Colonic mucosa (tissue), 4 donors: ENCODE data around the gene TMEM59L. TPM values are rescaled to one million over a fixed set of nuclear protein-coding genes. Genes with fewer than 3 reads are reported as not detected.
"Not testable (repeated sequence)": the region's sequence is repeated elsewhere in the genome, so short reads cannot be mapped to it uniquely, and the experiment has no call there.

Experiments
- DNase-seq: peaks from one replicate; pipeline ENCODE4 v3.0.0-alpha.2; 2020
- H3K27ac ChIP-seq: fragments of 200-600 bp; one replicate; pipeline ENCODE4 v1.8.0; 2021
- H3K27me3 ChIP-seq: fragments of 200-600 bp; one replicate; pipeline ENCODE4 v1.8.0; 2021
- H3K36me3 ChIP-seq: fragments of 200-600 bp; one replicate; pipeline ENCODE4 v1.8.0; 2021
- H3K4me1 ChIP-seq: fragments of 200-600 bp; one replicate; pipeline ENCODE4 v1.8.0; 2021; ENCODE audit warnings: mild to moderate bottlenecking
- H3K4me3 ChIP-seq: fragments of 200-600 bp; one replicate; pipeline ENCODE4 v1.8.0; 2021
- H3K9ac ChIP-seq, 2 donors: one replicate each; pipeline ENCODE4 v1.7.0; 2013; ENCODE audit warnings: control low read depth in 2 of 2, low read depth in 2 of 2, low read length in 2 of 2
- H3K9me3 ChIP-seq: fragments of 200-600 bp; one replicate; pipeline ENCODE4 v1.8.0; 2021
- intact Hi-C: fragments of 100-400 bp; cut with DNase I; formaldehyde crosslinking; loops from one replicate; pipeline ENCODE4 v1.14.1; 2022
- total RNA-seq, 2 donors: library from RNA; stranded (reverse); fragmentation: NEBNext Ultra II Directional in 1 of 2; extraction: Animal tissue kit (Norgen Biotek cat#: 25700) in 1 of 2; gene quantifications; one replicate each; pipeline ENCODE4 v1.2.1, GENCODE V29; 2021
- TF ChIP-seq, protein P1 (sequence below): fragments of 200-600 bp; IDR thresholded peaks from one replicate; pipeline ENCODE4 v1.8.0; 2022; ENCODE audit warnings: antibody characterized with exemption, mild to moderate bottlenecking
- donor health status: healthy.
- donor health status: DM: no; HTN: no; CAD: no.
- donor health status: DM: no; HTN: no; CAD: no.

Gene TMEM59L
- total RNA-seq, 2 donors from 2014 or later = 0.27 to 1.4 TPM

DNA sequence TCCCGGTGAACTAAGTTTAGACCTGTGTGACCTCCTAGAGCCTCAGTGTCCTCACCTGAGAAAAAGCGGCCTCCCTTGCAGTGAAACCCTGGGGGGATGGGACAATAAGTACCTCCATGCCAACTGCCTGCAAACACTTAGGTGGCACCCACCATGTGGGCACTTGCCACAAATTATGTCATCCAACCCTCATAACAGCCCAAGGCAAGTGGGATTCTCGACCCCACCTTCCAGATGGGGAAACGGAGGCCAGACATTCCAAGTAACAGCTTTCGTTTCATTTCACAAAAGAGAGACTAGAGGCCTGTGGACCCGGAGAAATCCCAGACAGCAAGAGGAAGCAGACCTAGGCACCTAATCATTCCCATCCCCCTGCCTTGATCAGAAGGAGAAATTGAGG is 17.2 kb upstream of the TMEM59L start:
- intact Hi-C loops = no loop called here
- peaks cover 10% of the 10 kb centered on the region for H3K4me1 ChIP-seq
- TF ChIP-seq, protein P1, sequence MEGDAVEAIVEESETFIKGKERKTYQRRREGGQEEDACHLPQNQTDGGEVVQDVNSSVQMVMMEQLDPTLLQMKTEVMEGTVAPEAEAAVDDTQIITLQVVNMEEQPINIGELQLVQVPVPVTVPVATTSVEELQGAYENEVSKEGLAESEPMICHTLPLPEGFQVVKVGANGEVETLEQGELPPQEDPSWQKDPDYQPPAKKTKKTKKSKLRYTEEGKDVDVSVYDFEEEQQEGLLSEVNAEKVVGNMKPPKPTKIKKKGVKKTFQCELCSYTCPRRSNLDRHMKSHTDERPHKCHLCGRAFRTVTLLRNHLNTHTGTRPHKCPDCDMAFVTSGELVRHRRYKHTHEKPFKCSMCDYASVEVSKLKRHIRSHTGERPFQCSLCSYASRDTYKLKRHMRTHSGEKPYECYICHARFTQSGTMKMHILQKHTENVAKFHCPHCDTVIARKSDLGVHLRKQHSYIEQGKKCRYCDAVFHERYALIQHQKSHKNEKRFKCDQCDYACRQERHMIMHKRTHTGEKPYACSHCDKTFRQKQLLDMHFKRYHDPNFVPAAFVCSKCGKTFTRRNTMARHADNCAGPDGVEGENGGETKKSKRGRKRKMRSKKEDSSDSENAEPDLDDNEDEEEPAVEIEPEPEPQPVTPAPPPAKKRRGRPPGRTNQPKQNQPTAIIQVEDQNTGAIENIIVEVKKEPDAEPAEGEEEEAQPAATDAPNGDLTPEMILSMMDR = no peak
- DNase-seq = no peak
- no peak overlapping the region for H3K9ac ChIP-seq
- no peaks in the 10 kb centered on the region for H3K9me3 ChIP-seq
- H3K27me3 ChIP-seq = peaks cover 23% of the 10 kb centered on the region
- H3K4me3 ChIP-seq = no peak overlapping the region
- no peaks in the 10 kb centered on the region for H3K36me3 ChIP-seq
- H3K27ac ChIP-seq = no peak overlapping the region

DNA sequence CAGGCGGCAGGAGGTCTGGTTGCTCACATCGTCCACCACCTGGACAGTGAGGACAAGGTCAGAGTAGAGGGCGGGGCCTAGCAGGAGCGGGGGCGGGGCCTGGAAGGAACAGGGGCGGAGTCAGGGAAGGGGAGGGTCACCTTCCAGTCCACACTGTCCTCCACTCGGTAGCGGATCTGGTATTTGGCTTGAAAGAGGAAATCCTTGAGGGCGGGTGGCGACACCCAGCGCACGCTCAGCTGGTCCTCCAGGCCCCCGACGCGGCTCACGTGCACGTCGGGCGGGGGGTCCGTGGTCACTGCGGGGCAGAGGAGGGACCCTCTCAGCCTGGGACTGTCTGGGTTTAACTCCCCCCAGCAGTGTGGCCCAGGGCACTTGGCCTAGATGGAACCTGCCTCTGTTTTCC is 15.9 kb upstream of the TMEM59L start:
- TF ChIP-seq, protein P1 = no peak
- H3K27ac ChIP-seq = no peak overlapping the region
- intact Hi-C loops = no loop called here

GRCh38 chr19:18597809-18598660 is 14.6 kb upstream of the TMEM59L start:
- H3K27ac ChIP-seq = no peak overlapping the region
- no peak overlapping the region for H3K4me3 ChIP-seq
- no peak for DNase-seq
- TF ChIP-seq, protein P1 = no peak
- H3K4me1 ChIP-seq = peaks cover 10% of the 10 kb centered on the region
- H3K9ac ChIP-seq = no peak overlapping the region
- intact Hi-C loops = no loop called here
- H3K9me3 ChIP-seq = no peaks in the 10 kb centered on the region
- H3K27me3 ChIP-seq = peaks cover 30% of the 10 kb centered on the region
- no peaks in the 10 kb centered on the region for H3K36me3 ChIP-seq

More for the DNA sequence above, 15.9 kb upstream of the TMEM59L start:
- Histone ChIP-seq H3K9ac (no peak overlapping the region), H3K4me3 (no peak overlapping the region), H3K27me3 (peaks cover 23% of the 10 kb centered on the region), H3K36me3 (no peaks in the 10 kb centered on the region), H3K9me3 (no peaks in the 10 kb centered on the region), H3K4me1 (peaks cover 10% of the 10 kb centered on the region)
- DNase-seq = peak; percentile 66

DNA sequence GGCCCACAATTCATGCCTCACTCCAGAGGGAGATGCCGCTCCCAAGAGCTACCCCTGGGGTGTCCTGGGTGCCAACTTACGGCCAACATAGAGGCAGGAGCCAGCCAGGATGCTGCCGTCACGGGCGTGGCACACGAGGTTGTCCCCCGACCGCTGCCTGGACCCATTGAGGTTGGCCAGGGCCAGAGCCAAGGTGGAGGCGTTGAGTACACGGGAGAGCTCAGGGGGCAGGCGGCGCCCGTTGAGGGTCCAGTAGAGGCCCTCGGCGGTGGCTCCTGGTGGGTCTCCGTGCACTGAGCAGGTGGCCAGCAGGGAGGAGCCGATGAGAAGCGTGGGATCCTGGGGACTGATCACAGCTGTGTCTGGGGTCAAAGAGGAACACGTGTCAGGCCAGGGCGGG is 13.2 kb upstream of the TMEM59L start:
- no peaks in the 10 kb centered on the region for H3K36me3 ChIP-seq
- intact Hi-C loops = no loop called here
- peaks cover 9% of the 10 kb centered on the region for H3K4me1 ChIP-seq
- H3K27me3 ChIP-seq = peaks cover 44% of the 10 kb centered on the region
- no peak overlapping the region for H3K4me3 ChIP-seq
- H3K9me3 ChIP-seq = no peaks in the 10 kb centered on the region
- no peak for DNase-seq
- TF ChIP-seq, protein P1 = no peak
- no peak overlapping the region for H3K27ac ChIP-seq
- H3K9ac ChIP-seq = no peak overlapping the region

DNA sequence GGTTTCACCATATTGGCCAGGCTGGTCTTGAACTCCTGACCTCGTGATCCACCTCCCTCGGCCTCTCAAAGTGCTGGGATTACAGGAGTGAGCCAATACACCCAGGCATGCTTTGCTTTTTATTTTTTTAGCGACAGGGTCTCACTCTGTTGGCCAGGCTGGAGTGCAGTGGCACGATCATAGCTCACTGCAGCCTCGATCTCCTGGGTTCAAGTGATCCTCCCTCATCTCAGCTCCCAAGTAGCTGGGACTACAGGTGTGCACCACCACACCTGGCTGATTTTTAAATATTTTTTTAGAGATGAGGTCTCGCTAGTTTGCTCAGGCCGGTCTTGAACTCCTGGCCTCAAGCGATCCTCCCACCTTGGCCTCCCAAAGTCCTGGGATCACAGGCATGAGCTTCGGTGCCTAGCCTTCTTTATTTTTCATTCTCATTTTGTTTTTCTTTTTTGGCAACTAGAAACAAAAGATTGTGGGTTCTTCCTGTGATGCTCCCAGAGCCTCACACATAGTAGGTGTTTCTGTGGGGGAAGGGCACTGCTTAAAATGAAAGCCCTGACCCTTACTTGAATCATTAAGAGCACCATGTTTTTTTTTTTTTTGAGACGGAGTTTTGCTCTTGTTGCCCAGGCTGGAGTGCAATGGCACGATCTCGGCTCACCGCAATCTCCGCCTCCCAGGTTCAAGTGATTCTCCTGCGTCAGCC is 11.8 kb upstream of the TMEM59L start:
- DNase-seq, H3K4me3 ChIP-seq, H3K36me3 ChIP-seq, H3K4me1 ChIP-seq, H3K27ac ChIP-seq, intact Hi-C loops, H3K9ac ChIP-seq, H3K9me3 ChIP-seq: not testable (repeated sequence)
- H3K27me3 ChIP-seq = peaks cover 49% of the 10 kb centered on the region

DNA sequence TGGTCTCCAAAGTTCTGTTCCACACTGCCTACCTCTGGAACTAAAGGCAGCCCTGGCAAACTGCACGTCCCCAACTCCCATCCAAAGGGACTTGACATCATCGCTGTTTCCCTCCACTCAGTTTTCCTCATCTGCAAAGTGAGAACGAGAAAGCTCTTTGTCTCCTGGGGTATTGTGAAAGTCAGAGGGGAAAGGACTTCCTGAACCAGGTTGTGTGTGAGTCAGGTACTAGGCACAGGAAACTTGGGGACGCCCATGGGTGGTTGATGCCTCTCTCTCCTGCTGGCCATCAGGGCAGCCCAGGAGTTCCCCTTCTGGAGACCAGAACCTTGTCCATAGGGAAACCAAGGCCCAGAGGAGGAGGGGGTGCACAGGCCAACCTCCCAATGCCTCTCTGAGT is 10.8 kb upstream of the TMEM59L start:
- TF ChIP-seq, protein P1 = no peak
- Histone ChIP-seq H3K9ac (no peak overlapping the region), H3K4me1 (no peaks in the 10 kb centered on the region), H3K27ac (no peak overlapping the region), H3K4me3 (no peak overlapping the region), H3K36me3 (no peaks in the 10 kb centered on the region), H3K9me3 (no peaks in the 10 kb centered on the region), H3K27me3 (peaks cover 55% of the 10 kb centered on the region)
- DNase-seq = no peak
- intact Hi-C loops = no loop called here
